Body of pancreas (tissue), 4 donors: Measurements from ENCODE around the gene CTIF.

Experiments used
- POLR2A ChIP-seq, 3 donors: fragments of 450-650 bp; IDR thresholded peaks; one replicate each; pipeline ENCODE4 v1.6.1; 2016; ENCODE audit warnings: antibody characterized with exemption in 3 of 3, mild to moderate bottlenecking in 2 of 3
- TF ChIP-seq, protein P1 (sequence below), 7 experiments: fragments of 450-650 bp in 4 of 7; fragments of 200-600 bp in 3 of 7; sonication (generic) in 3 of 7; IDR thresholded peaks; one replicate each; pipeline ENCODE4 v1.5.1; 2016 to 2019; ENCODE audit warnings: antibody characterized with exemption in 7 of 7

DNA sequence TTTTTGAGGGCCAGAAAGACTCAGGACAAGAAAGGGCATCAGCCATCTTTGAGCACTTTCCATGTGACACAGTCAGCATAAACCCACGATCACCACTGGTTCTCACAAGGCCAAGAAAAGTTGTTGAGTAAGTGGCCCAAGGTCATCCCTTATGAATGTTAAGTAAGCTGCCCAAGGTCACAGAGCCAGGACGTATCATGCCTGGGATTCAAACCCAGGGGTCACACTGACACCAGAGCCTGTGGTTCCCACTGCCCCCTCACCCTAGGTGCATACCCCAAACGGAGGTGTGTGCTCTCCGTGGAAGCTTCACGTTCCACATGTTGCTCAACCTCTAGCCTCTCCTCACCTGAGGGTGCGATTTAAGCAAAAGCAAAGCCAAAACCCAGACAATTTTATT, 2.3 kb upstream of the CTIF start:
- TF ChIP-seq, protein P1, sequence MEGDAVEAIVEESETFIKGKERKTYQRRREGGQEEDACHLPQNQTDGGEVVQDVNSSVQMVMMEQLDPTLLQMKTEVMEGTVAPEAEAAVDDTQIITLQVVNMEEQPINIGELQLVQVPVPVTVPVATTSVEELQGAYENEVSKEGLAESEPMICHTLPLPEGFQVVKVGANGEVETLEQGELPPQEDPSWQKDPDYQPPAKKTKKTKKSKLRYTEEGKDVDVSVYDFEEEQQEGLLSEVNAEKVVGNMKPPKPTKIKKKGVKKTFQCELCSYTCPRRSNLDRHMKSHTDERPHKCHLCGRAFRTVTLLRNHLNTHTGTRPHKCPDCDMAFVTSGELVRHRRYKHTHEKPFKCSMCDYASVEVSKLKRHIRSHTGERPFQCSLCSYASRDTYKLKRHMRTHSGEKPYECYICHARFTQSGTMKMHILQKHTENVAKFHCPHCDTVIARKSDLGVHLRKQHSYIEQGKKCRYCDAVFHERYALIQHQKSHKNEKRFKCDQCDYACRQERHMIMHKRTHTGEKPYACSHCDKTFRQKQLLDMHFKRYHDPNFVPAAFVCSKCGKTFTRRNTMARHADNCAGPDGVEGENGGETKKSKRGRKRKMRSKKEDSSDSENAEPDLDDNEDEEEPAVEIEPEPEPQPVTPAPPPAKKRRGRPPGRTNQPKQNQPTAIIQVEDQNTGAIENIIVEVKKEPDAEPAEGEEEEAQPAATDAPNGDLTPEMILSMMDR (IDR thresholded peaks at IDR 0.05), result no peak
- TF ChIP-seq POLR2A (IDR thresholded peaks at IDR 0.05), result no peak
